COLO829 (cell line): ENCODE results near the gene DCAF11.

Experiments used
- DNase-seq: peaks from one replicate; pipeline ENCODE4 v3.0.0; 2012; ENCODE audit warnings: low spot score

The DCAF11 gene

DNA sequence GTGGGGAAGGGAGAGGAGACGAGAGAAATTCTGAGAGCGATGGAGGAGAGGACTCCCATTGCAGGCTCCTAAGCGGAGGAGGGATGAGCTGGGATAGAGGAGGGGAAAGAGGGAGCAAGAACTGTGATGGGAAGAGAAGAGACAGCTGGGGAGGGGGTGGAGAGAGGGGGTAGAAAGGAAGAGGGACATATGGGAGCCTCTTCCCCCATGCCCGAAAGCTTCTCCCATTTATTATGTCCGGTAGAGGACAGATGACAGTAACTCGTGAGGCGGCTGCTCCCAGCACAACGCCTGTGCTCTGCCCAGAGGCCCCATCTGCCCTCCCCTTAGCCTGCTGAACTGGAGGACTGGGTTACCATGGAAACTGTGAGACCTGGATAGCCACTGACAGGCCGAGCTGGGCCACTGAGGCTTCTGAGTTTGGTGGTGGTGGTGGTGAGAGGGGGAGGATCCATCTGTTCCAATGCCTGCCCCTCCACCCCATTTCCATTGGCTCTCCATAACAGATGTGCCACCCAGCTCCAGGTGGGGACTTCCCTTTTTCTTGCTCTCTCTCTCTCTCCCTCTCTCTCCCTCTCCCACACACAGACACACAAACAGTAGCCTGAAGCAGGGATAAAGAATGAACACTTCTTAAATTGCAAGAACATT, 35.0 kb upstream of the DCAF11 start:
- DNase-seq = no peak

DNA sequence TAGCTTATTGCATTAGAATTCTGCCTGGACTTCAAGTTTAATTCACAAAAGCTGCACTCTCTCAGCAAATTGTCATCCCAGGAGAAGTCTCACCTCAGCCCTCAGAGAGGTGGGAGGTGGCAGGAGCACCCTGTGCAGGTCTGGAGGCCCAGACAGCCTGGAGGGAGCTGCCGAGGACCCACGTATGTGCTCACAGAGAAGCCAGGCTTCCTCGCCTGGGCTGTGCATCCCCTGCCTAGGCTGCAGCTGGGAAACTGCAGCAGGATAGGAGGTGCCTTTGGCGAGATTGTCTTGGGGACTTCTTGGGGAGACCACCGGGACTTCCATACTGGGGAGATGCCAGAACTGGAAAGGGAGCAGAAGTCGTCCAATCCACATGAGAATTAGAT, 34.4 kb upstream of the DCAF11 start:
- DNase-seq = no peak

DNA sequence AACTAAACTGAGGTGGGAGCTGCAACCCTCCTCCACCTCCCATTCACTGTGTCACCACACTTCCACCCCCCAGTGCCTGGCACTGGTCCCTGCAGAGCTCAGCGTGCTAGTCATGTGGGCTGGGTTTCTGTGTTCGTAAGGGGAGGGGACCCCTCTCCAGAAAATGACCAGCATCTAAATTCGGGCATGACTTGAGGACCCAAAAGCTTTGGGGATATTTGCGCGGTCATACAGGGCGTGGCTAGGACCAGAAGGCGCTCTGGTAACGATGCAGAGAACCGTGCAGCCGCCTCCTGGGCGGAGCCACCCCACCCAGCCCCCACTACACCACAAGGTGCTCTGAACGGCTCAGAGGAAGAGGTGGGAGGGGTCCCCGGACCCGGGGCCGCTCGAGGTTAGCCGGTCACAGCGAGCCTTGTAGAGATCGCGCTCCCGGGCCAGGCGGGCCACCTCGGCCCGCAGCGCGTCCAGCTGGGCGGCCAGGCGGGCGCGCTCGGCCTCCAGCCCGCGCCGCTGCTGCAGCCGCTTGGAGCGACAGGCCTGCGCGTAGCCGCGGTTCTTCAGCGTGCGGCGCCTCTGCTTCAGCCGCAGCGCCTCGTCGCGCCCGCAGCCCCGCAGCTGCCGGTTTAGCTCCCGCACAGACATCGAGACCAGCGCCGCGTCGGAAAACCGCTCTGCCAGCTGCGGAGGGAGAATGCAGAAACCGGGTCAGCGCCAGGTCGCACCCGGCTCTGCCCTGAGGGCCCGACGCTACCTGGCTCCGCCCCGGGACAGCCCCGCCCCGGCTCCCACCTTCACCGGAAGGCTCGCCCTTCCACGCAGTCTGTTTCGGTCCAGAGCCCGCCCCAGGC, 33.5 kb upstream of the DCAF11 start:
- DNase-seq = peak; percentile 40

DNA sequence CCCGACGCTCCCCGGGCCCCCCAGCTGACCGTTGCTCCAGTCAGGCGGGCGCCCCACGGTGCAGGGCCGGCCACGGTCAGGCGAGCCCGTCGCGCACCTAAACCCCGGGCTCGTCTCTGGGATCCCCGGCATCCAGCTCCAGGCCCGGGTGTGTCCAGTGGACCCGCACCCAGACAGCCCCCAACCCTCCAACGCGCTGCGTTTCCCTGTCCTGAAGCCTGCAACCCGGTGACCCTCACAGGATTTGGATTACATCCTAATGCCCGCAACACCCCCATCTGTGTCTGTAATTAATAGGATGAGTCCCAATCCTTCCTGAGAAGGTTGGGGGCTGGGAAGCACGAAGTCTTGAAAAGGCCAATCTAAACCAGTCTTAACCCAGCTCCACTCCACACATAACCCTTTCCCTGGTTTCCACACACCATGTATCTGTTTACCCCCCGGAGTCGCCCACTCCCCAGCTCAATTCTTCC, 32.8 kb upstream of the DCAF11 start:
- DNase-seq = no peak

DNA sequence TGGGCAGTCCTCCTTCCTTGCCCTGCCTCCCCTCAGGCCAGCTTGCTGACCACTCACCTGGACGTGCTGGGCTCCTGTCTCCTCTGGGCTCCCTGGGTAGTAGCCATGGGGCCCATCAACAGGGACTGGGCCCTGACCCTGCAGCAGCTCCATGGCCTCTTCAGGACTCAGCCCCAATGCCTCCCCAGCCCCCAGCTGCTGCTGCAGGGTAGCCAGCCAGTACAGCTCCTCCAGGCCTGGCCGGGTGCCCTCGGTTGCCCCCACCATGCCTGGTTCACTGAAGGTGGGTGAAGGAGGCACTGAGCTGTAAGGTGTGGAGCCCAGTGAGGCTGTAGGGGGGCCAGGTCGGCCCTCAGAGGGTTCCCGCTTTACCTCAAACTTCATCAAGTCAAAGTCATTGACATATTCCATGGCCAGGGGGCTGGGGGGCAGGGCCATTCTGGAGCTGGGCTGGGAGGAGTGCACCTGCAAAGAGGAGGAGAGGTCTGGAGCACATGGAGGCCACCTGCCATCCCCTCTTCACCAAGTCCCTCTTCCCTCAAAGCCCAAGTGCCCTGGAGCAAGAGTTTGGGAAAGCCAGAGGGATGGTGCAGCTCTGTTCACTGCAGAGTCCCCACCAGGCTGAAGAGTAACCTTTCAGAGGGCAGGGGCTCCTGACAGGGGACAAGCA, 32.0 kb upstream of the DCAF11 start:
- no peak for DNase-seq

DNA sequence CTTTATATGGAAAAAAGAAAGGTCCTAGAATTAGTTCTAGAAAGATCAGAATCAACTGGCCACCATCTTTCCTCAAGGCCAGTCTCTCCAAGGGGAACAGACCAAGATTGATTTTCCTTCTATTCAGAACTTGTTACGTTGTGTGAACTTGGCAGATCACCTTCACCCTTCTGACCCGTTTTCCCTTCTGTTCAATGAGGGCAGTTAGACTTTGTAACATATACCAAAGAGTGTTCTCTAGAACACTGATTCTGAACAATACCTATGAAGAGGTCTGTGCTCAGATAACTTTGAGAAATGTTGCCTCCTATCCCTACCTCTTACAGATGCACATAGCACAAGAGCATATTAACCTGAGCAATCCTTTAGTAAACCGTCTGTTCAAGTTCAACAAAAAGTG, 31.1 kb upstream of the DCAF11 start:
- DNase-seq = no peak

DNA sequence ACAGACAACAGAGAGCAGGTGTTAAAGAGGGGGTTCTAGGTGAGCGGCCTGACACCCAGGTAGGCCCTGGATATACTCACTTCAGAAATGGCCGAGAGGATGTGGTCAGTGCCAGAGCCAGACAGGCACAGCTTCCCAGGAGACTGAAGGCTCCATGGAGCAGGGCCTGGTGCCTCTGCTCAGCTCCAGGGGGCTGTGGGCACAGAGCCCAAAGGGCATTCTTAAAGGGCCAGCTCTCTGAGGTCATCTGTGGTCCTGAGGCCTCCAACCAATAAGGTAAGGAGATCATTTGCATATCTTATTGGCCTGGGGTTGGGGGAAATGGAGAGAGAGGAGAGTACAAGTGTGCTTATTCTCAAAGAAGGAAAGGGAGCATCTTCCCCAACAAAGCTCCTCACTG, 30.1 kb upstream of the DCAF11 start:
- DNase-seq = no peak

DNA sequence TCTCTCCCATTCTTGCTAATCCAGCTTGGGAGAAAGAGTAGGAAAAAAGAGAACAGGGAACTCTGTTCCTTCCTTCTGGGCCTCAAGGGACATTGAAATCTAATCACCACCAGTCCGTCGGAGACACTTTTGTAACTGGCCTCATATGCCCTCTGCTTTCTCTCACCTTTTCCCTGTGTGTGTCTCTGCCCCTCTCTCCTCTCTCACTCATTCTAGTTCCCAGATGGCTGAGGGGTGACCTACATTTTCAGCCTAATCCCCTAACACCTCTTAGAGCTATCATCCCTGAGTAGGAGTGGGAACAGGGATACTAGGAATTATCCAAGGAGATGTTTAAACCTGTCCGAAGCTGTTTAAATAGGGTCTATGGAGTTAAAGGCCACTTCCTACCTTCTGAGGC, 29.4 kb upstream of the DCAF11 start:
- DNase-seq = no peak

DNA sequence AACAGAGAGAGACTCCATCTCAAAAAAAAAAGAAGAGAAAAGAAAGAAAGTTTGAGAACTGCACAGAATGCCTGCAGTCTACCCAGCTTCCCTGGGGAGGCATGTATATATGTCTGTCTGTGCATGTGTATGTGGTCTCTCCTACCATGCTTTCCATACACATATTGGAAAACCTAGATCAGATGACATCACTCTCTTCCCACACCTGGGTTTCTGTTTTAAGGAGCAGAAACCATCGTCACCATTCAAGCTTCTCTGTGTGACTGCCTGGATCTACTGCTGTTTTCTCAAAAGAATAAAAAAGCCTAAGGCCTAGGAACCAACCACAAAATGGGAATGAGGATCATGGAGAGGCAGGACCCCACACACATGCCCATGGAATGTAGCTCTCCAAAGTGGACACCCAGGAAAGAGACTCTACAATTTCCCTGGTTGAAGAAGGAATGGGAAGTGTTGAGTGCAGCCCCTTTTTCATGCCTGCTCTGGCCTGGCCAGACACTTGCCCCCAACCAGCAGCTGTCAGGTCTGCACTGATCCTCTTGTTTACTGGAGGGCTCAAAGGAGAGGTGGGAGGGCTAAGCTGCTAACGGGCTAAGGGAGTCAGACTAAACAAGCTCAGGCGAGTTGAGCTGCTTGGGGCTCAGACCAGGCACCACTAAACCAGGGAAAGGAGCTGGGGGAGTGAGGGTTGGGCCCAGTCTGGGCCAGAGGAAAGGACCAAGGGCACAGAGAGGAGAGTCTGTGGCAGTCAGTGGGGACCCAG, 28.2 kb upstream of the DCAF11 start:
- no peak for DNase-seq

DNA sequence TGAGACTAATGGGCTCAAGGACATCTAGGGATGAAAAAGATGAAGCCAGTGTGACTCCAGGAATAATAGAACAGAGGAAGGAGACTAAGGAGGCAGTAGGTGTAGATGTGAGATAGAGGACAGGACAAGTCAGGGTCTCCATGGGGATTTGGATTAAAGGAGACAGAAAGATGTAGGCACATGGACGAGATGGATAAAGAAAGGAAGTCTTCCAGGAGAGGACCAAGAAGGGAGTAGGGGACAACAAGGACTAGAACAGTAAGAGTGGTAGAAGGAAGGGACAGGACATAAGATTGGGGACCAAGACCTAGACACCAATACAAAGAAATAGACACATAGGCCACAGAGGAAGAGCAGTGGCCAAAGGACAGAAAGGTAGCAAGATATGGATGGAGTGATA, 27.6 kb upstream of the DCAF11 start:
- DNase-seq = no peak

DNA sequence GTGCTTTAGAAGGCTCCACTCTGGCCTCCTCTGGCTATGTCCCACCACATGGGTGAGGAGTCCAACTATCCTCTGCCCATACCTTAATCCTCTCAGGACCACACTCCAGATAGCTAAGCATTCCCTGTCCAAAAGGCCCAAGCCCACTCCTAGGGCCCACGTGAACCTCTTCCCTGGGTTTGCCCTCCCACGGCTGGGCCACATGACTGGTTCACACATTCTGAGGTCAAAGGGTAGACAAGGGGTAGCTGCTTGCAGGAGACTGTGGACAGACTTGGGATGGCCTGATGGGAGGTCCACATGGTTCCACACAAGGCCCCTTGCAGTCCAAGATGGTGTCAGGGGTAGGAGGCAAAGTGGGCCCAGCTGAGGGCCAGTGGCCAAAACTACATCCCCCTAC, 26.5 kb upstream of the DCAF11 start:
- DNase-seq = no peak

DNA sequence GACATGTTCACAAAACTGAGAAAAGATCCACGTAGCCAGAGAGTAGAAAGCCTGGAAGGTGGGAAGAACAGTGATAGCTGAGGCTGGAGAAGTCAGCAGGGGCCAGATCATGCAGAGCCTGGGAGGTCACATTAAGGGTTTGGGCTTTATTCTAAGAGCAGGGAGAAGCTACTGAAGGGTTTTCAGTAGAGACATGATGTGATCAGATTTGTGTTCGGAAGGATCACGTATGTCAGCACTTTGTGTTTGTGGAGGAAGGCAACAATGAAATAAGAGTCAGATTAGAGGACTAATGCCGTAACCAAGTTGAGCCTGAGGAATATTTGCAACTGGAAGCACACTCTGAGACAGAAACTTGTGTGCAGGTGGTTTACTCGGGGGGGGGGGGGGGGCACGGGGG, 24.7 kb upstream of the DCAF11 start:
- no peak for DNase-seq

DNA sequence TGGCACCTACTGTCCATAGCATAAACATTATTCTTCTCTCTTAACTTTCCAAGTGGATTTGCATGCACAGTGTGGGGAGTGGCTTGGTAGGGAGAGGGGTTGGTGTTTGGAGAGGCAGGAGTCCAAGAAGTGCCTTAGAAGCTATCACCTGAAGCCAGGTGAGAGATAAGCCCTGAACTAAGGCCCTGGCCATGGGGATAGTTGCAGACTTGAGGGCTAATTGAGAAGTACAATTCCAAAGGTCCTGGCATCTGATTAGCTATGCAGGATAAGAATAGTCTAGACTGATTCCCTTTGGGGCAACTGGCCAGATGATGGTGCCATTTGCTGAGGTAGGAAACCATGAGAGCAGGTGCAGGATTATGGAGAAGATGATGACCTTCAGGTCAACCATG, 22.5 kb upstream of the DCAF11 start:
- no peak for DNase-seq

DNA sequence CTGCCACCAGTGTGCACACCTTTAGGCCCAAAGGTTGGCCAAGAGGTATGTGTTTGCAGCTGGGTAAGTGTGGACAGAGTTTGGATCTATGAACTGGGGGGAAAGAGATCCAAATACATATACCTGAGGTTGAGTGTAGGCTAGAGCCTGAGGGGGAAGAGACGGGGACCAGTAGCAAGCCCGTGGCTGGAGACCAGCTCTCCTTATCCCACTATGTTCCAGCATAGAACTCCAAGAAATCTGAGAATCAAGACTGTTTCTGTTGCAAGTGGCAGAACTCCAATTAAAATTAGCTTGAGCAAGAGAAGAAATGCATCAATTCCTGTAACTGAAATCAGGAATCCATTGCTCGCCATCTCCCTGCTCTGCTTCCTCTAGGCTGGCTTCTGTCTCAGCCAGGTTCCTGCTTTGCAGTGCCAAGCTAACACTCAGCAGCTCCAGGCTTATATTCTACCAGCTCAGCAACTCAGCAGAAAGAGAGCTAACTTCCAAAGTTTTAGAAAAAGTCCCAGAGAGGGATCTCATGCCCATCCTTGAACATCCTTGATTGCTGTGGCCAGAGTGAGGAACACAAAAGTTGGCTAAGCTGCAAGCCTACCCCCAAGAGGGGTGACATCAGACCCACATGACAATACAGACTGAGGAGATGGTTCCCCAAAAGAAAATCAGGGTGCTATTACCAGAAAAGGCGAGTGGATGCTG, 21.9 kb upstream of the DCAF11 start:
- DNase-seq = no peak

DNA sequence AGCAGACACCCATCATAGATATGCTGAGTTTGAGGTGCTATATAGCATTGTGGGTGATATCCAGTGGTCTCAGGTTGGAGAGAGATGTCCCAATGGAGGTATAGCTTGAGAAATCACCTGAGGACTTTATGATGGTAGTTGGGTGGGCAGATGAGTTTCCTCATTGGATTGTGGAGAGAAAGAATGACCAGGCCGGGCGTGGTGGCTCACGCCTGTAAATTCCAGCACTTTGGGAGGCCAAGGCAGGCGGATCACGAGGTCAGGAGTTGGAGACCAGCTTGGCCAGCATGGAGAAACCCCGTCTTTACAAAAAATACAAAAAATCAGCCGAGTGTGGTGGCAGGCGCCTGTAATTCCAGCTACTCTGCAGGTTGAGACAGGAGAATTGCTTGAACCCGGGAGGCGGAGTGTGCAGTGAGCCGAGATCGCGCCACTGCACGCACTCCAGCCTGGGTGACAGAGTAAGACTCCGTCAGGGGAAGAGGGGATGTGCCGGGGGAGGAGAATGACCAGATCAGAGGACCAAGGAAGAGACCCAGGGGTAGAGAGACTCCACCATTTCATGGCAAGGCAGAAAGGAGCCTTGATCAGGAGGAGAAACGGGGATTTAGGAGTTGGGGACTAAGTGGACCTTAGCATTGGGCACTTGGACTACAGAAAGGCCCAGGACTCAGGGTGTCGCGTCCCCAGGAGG, 21.2 kb upstream of the DCAF11 start:
- DNase-seq = no peak

DNA sequence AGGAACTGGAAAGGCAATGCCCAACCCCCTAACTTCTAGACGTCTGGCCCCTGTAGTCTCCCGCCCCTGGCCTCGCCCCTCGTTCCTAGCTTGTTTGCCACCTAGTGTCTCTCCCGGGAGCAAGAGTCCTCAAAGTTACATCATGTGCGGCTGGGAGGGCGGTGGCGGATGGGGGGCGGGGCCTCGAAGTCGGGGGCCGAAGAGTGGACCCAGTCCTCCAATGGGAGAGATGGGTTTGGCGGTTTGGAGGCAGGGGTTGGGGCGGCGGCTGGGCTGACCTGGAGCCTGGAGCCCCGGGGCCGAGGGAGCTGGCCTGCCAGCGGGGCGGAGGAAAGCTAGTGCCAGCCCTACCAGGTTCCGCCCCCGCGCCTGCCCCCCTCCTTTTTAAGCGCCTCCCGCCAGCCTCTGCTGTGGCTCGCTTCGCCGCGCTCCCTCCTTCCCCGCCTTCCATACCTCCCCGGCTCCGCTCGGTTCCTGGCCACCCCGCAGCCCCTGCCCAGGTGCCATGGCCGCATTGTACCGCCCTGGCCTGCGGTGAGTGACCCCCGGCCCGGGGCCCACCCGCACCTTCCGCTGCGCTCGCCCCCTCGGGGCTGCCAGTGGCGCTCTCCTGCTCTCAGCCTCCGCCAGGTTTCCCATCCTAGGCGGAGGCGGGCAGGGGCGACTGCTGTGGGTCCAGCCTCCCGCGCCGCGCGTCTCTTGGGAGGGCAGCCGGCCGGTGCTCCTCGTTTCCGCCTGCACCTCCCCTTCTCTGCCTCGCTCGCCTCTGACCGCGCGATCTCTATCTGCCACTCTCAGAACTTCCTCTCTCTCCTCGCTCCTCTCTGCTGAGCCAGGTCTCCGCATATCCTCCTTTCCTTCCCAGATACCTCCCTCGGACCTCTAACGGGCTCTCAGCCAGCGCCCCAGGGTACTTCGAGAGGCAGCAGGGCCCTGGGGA, 20.4 kb upstream of the DCAF11 start, which contains the start of gene PCK2:
PCK2 (plus strand) TSS at position 411 of the 940 bp plus-strand sequence; CDS start at position 506, 95 bp downstream.
- peak; percentile 78 for DNase-seq

DNA sequence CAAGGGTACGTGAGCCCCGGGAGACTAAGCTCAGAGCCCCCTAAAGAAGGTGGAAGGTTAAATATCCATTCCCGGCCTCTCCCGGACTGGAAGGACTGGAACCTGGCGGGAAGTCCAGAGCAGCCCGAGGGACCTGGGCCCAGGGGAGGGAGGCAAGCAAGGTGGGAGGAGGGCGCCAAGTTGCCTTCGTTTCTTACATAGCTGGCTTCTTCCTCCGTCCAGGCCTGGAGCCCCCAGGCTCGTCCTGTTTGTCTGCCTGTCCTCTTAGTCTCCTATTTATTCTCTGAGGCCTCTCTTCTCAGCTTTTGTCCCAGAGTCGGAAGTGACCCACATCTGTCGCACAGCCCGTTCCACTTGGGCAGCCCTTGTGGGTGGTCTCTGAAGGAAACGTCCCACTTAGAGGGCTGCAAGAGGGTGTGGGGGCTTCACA, 19.7 kb upstream of the DCAF11 start:
- no peak for DNase-seq

DNA sequence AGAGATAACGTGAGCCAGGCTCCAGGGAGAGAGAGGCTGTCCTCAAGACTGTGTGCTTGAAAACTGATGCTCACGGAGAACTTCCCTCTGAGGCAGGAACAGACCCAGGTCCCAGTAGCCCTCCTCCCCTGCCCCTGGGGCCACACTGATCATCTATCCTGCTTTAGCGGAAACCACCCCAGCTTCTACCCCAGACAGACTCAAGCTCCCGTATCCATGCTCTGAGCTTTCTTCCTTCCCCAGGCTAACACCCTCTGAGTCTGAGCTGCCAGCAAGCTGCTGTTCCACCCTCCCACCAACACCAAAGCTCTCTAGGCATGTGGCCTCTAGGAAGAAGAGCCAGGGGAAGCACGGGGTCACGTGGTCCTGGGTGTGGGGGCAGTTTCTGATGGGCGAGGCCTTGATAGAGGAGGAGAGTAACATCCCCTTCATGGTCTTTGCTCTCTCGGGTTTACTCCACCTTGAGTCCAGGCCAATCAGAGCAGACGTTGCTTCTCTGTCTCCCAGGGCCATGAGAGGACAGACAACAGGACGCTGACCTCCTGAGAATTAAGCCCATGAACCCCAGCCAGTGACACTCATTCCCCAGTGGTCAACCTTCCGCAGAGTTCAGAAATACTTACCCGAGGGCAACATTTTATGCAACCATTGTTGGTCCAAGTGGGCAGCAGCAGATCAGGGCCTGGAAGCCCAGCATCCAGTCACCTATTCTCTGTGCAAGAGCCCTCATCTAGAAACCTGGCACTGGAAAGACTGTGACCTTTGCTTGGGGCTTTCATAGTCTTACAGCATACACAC, 19.1 kb upstream of the DCAF11 start:
- DNase-seq = peak; percentile 56
